ENCODE measurements around the gene RAB5B.

Gene RAB5B

GRCh38 chr12:55995366-55995765 lies 21.5 kb downstream of the RAB5B start:
- H3K4me1 ChIP-seq (ENCODE audit: control insufficient read depth, insufficient read depth, low read length) = no peaks in the 10 kb centered on the region; the same call in 1 of the 2 replicates
- ChIA-PET CTCF (interaction anchor here (0.5 to 4.8 kb wide), 34 partner anchors 9 to 1670 kb away, joined by 3 to 46 read pairs (median 6); partner anchors contain the start of genes RAB5B, RPL41 and ZC3H10), POLR2A (interaction anchor here (0.8 to 3.3 kb wide), 13 partner anchors 9 to 257 kb away, joined by 3 to 48 read pairs (median 4); partner anchors contain the start of genes DNAJC14 and RAB5B)
- no peak overlapping the region for H3K27ac ChIP-seq (ENCODE audit: extremely low read depth, low read depth, low read length)
- H3K36me3 ChIP-seq (ENCODE audit: control insufficient read depth in 2 of 2, insufficient read depth in 1 of 2, low read length in 2 of 2) = peaks cover 29 to 50% of the 10 kb centered on the region in 2 experiments
- TF ChIP-seq ZNF830 (tag by site-specific recombination; IDR thresholded peaks at IDR 0.05; ENCODE audit: low read depth) = no peak
- no peak for TF ChIP-seq SP3 (tag by site-specific recombination; IDR thresholded peaks at IDR 0.05)
- no peak for TF ChIP-seq MZF1 (tag by site-specific recombination; IDR thresholded peaks at IDR 0.05; ENCODE audit: borderline replicate concordance)
- no peaks in the 10 kb centered on the region for H3K9me3 ChIP-seq (ENCODE audit: control insufficient read depth, insufficient read depth, low read depth, low read length)
- no peak overlapping the region for H3K4me3 ChIP-seq (ENCODE audit: low read depth, low read length)

- H3K36me3 ChIP-seq (ENCODE audit: control insufficient read depth in 2 of 2, insufficient read depth in 1 of 2, low read length in 2 of 2) = peaks cover 24 to 41% of the 10 kb centered on the region in 2 experiments
- CTCF ChIA-PET = interaction anchor here (0.6 to 4.8 kb wide), 38 partner anchors 10 to 488 kb away, joined by 3 to 46 read pairs (median 5); partner anchors contain the start of genes BLOC1S1, RAB5B, RPL41 and ZC3H10
- H3K27ac ChIP-seq (ENCODE audit: extremely low read depth, low read depth, low read length) = no peak overlapping the region
- H3K9me3 ChIP-seq (ENCODE audit: control insufficient read depth, insufficient read depth, low read depth, low read length) = no peaks in the 10 kb centered on the region
- peak overlapping the region; percentile 53; the same call in 1 of the 2 replicates for H3K4me3 ChIP-seq (ENCODE audit: low read depth, low read length)
- POLR2A ChIA-PET = interaction anchor here (0.5 to 3.3 kb wide), 21 partner anchors 8 to 257 kb away, joined by 3 to 48 read pairs (median 4); partner anchors contain the start of genes DNAJC14 and RAB5B
- no peaks in the 10 kb centered on the region; the same call in 1 of the 2 replicates for H3K4me1 ChIP-seq (ENCODE audit: control insufficient read depth, insufficient read depth, low read length)
- TF ChIP-seq ZNF629 (tag by site-specific recombination; IDR thresholded peaks at IDR 0.05) = 0 out of 2 replicates have a peak, but pooled peaks have one; percentile 15
- TF ChIP-seq ZNF354C (tag by site-specific recombination; IDR thresholded peaks at IDR 0.05; ENCODE audit: borderline replicate concordance, low read depth) = no peak
- TF ChIP-seq OSR2 (tag by site-specific recombination; IDR thresholded peaks at IDR 0.05) = no peak
- peak; percentile 64; the same call in 1 of the 2 replicates for TF ChIP-seq ZBTB17 (tag by site-specific recombination; IDR thresholded peaks at IDR 0.05)
- no peak for TF ChIP-seq BCL11B (tag by site-specific recombination; IDR thresholded peaks at IDR 0.05; ENCODE audit: low read depth)
- TF ChIP-seq ZBTB48 (tag by site-specific recombination; IDR thresholded peaks at IDR 0.05) = 0 out of 2 replicates have a peak, but pooled peaks have one; percentile 21
- TF ChIP-seq ATF2 (tag by site-specific recombination; IDR thresholded peaks at IDR 0.05; ENCODE audit: low read depth) = no peak
- TF ChIP-seq FEZF1 (tag by site-specific recombination; IDR thresholded peaks at IDR 0.05) = no peak
- TF ChIP-seq ZNF18 (tag by site-specific recombination; IDR thresholded peaks at IDR 0.05) = no peak
- TF ChIP-seq ZNF140 (tag by site-specific recombination; IDR thresholded peaks at IDR 0.05) = no peak
- TF ChIP-seq ZNF23 (tag by site-specific recombination; IDR thresholded peaks at IDR 0.05; ENCODE audit: borderline replicate concordance) = no peak
- no peak for TF ChIP-seq BCL11A (tag by site-specific recombination; IDR thresholded peaks at IDR 0.05; ENCODE audit: low read depth)
- TF ChIP-seq ZNF121 (tag by site-specific recombination; IDR thresholded peaks at IDR 0.05) = peak; percentile 100
- peak; percentile 20; the same call in 1 of the 2 replicates for TF ChIP-seq ZXDB (tag by site-specific recombination; IDR thresholded peaks at IDR 0.05)
- TF ChIP-seq ZNF692 (tag by site-specific recombination; IDR thresholded peaks at IDR 0.05) = no peak
- TF ChIP-seq ZNF133 (tag by site-specific recombination; IDR thresholded peaks at IDR 0.05) = no peak
- TF ChIP-seq ZNF843 (tag by site-specific recombination; IDR thresholded peaks at IDR 0.05) = no peak
- TF ChIP-seq KLF1 (tag by site-specific recombination; IDR thresholded peaks at IDR 0.05) = no peak
- TF ChIP-seq ZNF654 (tag by site-specific recombination; IDR thresholded peaks at IDR 0.05; ENCODE audit: low read depth) = peak; percentile 74
- no peak for TF ChIP-seq HOXA7 (CRISPR knock-in tag; IDR thresholded peaks at IDR 0.05; ENCODE audit: borderline replicate concordance)
- no peak for TF ChIP-seq ZNF514 (tag by site-specific recombination; IDR thresholded peaks at IDR 0.05)
- TF ChIP-seq PRDM1 (tag by site-specific recombination; IDR thresholded peaks at IDR 0.05) = no peak
- peak; percentile 58; the same call in 1 of the 2 replicates for TF ChIP-seq ZNF768 (tag by site-specific recombination; IDR thresholded peaks at IDR 0.05)
- TF ChIP-seq ZSCAN16 (tag by site-specific recombination; IDR thresholded peaks at IDR 0.05) = no peak
- no peak for TF ChIP-seq ZNF596 (tag by site-specific recombination; IDR thresholded peaks at IDR 0.05)
- TF ChIP-seq ZNF311 (tag by site-specific recombination; IDR thresholded peaks at IDR 0.05; ENCODE audit: borderline replicate concordance) = no peak
- no peak for TF ChIP-seq SCRT1 (tag by site-specific recombination; IDR thresholded peaks at IDR 0.05; ENCODE audit: borderline replicate concordance)
- TF ChIP-seq ZNF785 (tag by site-specific recombination; IDR thresholded peaks at IDR 0.05) = no peak
Measured at GRCh38 chr12:55996201-55996714, 22.4 kb downstream of the RAB5B start.
